Activated naive CD4-positive, alpha-beta T cell treated with anti-CD3 and anti-CD28 coated beads, Interleukin-2, amount 50 U/mL, for 72 hours (primary cell): ENCODE measurements around the gene ZNF391. TPM values are rescaled to one million over a fixed set of nuclear protein-coding genes. Genes with fewer than 3 reads are reported as not detected.
"Not testable (repeated sequence)": the region's sequence is repeated elsewhere in the genome, so short reads cannot be mapped to it uniquely, and the experiment has no call there.

Experiments
- ATAC-seq, 2 donors: fragments of 150-1000 bp; cut with Tn5 transposase; 2 replicates each; pipeline ENCODE4 v1.10.0; 2021; ENCODE audit warnings: mild to moderate bottlenecking in 2 of 2, moderate library complexity in 2 of 2
- DNase-seq, 2 donors: peaks; one replicate each; pipeline ENCODE4 v3.0.0; 2021 to 2022; ENCODE audit warnings: low spot score in 2 of 2
- H3K27ac Mint-ChIP-seq, 2 donors: one replicate each; pipeline ENCODE4 v1.8.0; 2022; ENCODE audit warnings: mild to moderate bottlenecking in 2 of 2, mixed read lengths in 2 of 2
- H3K36me3 Mint-ChIP-seq, 2 donors: one replicate each; pipeline ENCODE4 v1.8.0; 2022; ENCODE audit warnings: mixed read lengths in 2 of 2
- H3K9me3 Mint-ChIP-seq, 2 donors: one replicate each; pipeline ENCODE4 v1.8.0; 2022; ENCODE audit warnings: mixed read lengths in 2 of 2
- total RNA-seq, 2 donors: library from RNA; stranded (reverse); gene quantifications; one replicate each; pipeline ENCODE4 v1.2.3, GENCODE V29; 2022

Gene ZNF391
- total RNA-seq, 2 donors from 2014 or later, result 3.4 to 6.1 TPM

DNA sequence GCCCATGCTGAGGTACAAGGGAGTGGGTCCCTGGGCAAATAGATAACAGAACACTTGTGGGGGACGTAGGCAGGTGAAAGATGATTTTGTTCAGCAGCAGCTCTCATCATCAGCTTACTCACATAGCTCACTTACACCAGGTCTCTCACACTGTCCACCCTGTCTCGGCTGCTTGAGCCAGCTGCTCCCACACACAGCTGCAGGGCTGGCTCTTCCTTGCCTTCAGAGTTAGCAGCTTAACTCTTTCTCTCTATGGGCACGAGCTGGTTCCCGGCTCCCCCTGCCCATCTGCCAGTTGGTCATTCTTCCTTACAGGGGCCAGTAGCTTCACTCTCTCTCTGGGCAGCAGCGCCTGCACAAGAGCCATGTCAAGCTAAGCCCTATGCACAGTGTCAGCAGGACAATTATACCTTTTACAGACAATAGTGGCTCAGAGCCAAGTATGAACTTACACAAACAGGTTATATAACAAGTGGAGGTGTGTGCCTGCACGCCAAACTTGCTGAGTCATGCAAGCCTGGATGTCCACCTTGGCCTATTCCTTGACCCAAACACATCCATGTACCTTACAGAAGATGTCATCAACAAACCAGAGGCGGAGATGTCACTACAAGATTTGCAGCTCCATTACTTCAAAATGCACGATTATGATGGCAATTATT is 18.7 kb downstream of the ZNF391 start:
- Mint-ChIP-seq H3K9me3 (peaks cover 17 to 22% of the 10 kb centered on the region in 2 donors), H3K36me3 (peaks cover 18 to 23% of the 10 kb centered on the region in 2 donors), H3K27ac (no peak overlapping the region)
- no peak for DNase-seq
- no peak for ATAC-seq

DNA sequence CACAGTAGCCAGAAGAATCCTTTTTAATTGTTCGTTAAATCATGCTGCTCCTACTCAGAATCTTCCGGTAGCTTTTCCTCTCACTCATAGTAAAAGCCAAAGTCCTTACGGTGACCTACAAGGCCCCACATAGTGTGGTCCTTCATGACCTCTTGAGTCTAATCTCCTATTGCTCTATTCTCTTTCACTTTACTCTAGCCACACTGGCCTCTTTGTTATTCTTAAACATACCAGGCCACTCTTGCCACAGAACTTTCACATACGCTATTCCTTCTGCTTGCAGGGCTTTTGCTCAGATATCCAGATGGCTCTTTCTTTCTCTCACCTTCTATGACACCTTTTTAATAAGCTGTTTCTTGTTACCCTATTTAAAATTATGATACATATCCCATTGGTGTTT is 25.7 kb downstream of the ZNF391 start:
- Mint-ChIP-seq H3K9me3 (peaks cover 0 to 5% of the 10 kb centered on the region in 2 donors), H3K36me3 (no peaks in the 10 kb centered on the region), H3K27ac (no peak overlapping the region)
- no peak for ATAC-seq
- DNase-seq, result no peak

DNA sequence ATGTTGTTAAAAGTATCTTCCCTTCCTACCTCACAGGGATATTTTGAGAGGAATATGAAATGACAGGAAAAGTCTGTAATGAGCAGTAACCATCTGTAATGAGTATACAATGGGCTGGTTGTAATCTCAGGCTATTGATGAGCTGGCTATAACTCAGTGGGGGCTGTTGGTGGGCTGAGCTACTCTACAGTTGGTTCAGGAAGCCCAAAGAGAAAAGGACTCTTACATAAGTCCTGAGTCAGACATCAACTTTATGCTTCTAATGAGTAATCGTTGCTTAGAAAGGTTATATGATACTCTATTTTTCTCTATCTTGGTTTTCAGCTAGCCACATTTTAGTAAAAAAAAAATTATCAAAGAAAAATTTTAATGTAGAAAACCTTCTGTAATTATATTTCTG is 26.4 kb downstream of the ZNF391 start:
- Mint-ChIP-seq H3K27ac (no peak overlapping the region), H3K36me3 (no peaks in the 10 kb centered on the region), H3K9me3 (peaks cover 0 to 5% of the 10 kb centered on the region in 2 donors)
- no peak for DNase-seq
- no peak for ATAC-seq

DNA sequence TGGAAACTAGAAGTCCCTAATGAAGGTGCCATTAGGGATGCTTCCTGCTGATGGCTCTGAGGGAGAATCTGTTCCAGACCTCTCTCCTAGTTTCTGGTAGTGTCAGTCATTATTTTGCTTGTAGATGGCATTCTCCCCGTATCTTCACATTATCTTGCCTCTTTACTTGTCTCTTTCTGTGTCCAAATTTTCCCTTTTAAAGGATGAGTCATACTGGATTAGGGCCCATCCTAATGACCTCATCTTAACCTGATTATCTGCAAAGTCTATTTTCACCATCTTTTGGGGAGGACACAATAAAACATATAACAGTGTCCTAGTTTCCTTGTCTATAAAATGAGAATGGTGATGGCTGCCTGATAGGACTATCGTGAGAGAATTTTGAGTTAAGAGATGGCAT is 27.3 kb downstream of the ZNF391 start:
- Mint-ChIP-seq H3K27ac (no peak overlapping the region), H3K36me3 (no peaks in the 10 kb centered on the region), H3K9me3 (peaks cover 0 to 5% of the 10 kb centered on the region in 2 donors)
- no peak for DNase-seq
- ATAC-seq, result no peak

DNA sequence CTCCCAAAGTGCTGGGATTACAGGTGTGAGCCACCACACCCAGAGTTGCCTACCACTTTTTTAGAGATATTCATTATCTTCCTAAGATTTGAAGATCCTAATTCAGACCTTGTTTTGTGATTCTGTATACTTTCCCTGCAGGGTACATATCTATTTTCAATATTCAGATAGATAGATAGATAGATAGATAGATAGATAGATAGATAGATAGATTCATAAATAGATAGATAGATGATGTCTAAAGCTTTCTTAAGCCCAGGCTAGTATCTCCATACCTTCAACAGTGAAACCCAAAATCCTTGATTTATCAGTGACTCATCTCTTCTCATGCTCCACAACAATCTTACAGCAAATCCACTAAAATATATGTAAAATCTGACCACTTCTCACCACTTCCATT is 30.8 kb downstream of the ZNF391 start:
- Mint-ChIP-seq H3K27ac (no peak overlapping the region), H3K36me3 (peaks cover 0 to 5% of the 10 kb centered on the region in 2 donors), H3K9me3 (peaks cover 0 to 5% of the 10 kb centered on the region in 2 donors)
- ATAC-seq, result no peak
- no peak for DNase-seq

DNA sequence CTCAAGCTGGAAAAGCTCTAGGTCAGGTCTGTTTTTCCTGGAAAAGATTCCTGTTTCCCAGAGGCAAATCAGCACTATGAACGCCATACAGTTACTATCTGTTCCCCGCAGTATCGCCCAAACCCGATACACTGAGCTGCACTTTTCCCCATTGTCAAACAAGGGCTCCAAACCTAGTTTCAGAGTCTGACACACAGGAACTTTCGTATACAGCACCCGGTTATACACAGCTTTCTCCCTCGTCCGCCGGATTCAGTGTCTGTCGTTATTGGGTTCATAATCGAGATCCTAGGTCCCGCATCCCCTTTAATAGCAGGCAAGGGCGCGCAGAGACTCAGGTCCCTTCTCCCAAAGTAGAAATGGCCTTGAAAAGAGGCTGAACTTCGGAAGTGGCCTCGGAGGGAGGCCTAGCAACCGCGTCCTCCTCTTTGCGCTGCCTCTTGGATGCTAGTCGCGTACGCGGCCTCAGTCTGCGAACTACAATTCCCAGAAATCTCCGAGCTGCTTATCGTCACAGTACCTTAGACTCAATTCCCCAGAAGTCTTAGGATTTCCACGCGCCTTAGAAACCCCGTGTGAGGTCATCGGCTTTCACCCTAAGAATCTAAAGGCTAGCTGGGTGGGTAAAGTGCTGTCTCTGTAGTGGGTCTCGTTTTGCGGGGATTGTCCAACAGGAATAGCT is 34.2 kb downstream of the ZNF391 start:
- ATAC-seq, result no peak
- H3K27ac Mint-ChIP-seq, result no peak overlapping the region
- H3K36me3 Mint-ChIP-seq, result peaks cover 0 to 5% of the 10 kb centered on the region in 2 donors
- no peaks in the 10 kb centered on the region for H3K9me3 Mint-ChIP-seq
- no peak for DNase-seq

DNA sequence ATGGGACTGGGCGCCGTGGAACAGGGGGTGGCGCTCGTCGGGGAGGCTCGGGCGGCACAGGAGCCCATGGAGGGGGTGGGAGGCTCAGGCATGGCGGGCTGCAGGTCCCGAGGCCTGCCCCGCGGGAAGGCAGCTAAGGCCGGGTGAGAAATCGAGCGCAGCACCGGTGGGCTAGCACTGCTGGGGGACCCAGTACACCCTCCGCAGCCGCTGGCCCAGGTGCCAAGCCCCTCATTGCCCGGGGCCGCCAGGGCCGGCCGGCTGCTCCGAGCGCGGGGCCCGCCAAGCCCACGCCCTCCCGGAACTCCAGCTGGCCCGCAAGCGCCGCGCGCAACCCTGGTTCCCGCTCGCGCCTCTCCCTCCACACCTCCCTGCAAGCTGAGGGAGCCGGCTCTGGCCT is 36.3 kb downstream of the ZNF391 start:
- DNase-seq, ATAC-seq, H3K36me3 Mint-ChIP-seq, H3K27ac Mint-ChIP-seq, H3K9me3 Mint-ChIP-seq: not testable (repeated sequence)

DNA sequence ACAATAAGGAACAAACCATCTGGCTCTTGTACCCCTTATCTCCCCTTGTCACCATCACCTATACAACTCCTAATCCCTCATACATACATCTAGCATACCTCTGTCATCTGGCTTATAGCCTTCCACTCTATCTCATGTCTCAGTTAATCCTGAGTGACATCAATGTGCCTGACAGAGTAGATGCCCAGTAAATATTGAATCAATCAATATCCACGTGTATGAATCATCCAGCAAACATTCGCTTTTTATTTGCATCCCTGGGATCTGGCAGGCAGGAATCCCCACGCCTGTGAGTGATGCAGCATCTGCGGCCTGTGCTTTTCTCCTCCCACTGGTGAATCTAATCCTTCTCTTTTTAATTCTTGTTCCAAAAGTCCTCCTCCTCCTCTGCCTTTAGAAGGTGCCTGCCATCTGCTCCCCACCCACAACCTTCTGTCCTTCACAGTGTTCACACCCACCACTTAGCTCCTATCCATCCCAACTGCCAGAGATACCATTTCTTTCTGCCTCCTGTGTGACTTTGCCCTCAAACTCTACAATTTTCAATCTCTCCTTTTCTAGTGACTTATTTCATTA is 37.6 kb downstream of the ZNF391 start:
- DNase-seq, result no peak
- H3K9me3 Mint-ChIP-seq, result peaks cover 0 to 6% of the 10 kb centered on the region in 2 donors
- no peak overlapping the region for H3K27ac Mint-ChIP-seq

DNA sequence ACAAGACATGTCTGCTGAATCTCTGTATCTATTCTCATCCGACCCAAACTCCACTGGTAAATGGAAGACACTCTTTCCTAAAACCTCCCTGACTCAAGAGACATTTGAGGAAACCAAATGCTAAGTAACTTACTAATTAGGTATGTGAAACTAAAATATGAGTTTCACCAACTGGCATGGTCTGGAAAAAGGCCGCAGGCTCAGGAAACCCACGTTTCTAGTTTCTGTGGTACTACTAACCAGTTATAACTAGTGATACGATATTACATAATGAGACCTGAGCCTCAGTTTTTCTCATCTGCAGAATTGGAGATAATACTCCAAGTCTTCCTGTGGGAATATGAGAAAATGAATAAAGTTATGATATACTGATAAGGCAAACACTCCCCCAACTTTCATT is 39.9 kb downstream of the ZNF391 start:
- ATAC-seq, result no peak

More for the DNA sequence above, 37.6 kb downstream of the ZNF391 start:
- H3K36me3 Mint-ChIP-seq, result peaks cover 0 to 11% of the 10 kb centered on the region in 2 donors
- no peak for ATAC-seq

DNA sequence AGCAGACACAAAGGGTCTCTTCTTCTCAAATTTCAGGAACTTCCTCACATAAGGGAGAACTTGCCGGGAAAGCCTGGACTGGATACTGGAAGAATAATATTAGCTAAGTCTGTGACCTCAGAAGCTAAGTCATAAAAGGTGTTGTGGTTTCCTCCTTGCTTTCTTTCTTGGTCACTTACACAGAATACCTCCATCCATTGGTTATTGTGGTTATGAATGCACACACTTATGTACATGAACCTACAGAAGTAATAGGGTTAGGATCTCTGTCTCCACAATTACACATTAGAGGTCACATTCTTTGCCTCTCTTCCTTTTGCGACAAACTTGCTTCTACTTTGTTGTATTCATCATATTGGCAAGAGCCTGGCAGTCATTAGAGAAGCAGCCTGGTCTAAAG is 40.4 kb downstream of the ZNF391 start:
- DNase-seq (no peak), ATAC-seq (peak in 1 of 2 donors; percentile 60)
- Mint-ChIP-seq H3K27ac (no peak overlapping the region), H3K9me3 (peaks cover 2 to 13% of the 10 kb centered on the region in 2 donors), H3K36me3 (peaks cover 0 to 6% of the 10 kb centered on the region in 2 donors)

More for the DNA sequence above, 39.9 kb downstream of the ZNF391 start:
- Mint-ChIP-seq H3K36me3 (peaks cover 0 to 6% of the 10 kb centered on the region in 2 donors), H3K27ac (no peak overlapping the region), H3K9me3 (peaks cover 0 to 8% of the 10 kb centered on the region in 2 donors)
- no peak for DNase-seq

DNA sequence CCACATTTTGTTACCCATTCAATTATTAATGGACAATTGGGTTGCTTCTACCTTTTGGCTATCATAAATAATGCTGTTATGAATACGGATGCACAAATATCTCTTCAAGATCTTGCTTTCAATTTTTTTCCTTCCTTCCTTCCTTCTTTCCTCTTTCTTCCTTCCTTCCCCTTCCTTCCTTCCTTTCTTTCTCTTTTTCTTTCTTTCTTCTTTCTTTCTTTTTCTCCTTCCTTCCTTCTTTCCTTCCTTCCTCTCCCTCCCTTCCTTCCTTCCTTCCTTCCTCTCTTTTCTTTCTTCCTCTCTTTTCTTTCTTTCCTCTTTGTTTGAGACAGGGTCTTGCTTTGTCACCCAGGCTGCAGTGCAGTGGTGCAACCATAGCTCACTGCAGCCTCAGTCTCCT is 45.2 kb downstream of the ZNF391 start:
- Mint-ChIP-seq H3K36me3 (peaks cover 8 to 11% of the 10 kb centered on the region in 2 donors), H3K27ac (no peak overlapping the region), H3K9me3 (peaks cover 9 to 20% of the 10 kb centered on the region in 2 donors)
- no peak for ATAC-seq
- DNase-seq, result no peak

DNA sequence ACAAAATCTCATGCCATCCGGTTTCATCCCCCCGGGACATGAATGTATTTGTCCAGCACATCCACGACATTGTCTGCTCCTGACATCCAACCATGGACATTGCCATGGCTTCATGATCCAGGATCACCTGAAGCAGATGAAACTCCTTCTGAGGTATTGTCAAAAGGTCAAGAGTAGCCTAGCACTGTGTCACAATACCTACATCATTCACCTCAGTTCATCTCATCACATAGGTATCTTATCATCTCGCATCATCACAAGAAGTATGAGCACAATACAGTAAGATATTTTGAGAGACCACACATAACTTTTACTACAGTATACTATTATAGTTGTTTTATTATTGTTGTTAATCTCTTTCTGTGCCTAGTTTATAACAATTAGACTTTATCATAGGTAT is 50.8 kb downstream of the ZNF391 start:
- Mint-ChIP-seq H3K9me3 (peaks cover 11 to 12% of the 10 kb centered on the region in 2 donors), H3K27ac (no peak overlapping the region), H3K36me3 (peaks cover 5 to 15% of the 10 kb centered on the region in 2 donors)
- DNase-seq (no peak), ATAC-seq (no peak)

DNA sequence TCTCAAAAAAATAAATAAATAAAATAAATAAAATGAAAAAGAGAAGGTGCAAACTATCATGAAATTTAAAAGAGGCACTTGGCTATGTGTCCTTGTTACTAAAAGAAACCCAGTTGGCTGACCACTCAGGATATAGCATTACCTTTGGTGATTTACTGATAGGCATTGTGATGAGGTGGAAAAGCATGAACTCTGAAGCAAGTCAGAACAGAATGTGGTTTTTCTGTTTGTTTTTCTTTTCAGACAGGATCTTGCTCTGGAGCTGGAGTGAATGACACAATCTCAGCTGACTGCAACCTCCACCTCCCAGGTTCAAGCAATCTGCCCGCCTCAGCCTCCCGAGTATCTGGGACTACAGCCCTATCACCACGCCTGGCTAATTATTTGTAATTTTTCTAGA is 52.4 kb downstream of the ZNF391 start:
- no peak overlapping the region for H3K27ac Mint-ChIP-seq
- H3K9me3 Mint-ChIP-seq, result peaks cover 11 to 16% of the 10 kb centered on the region in 2 donors
- DNase-seq (no peak), ATAC-seq (no peak)
- H3K36me3 Mint-ChIP-seq, result peaks cover 12 to 16% of the 10 kb centered on the region in 2 donors

DNA sequence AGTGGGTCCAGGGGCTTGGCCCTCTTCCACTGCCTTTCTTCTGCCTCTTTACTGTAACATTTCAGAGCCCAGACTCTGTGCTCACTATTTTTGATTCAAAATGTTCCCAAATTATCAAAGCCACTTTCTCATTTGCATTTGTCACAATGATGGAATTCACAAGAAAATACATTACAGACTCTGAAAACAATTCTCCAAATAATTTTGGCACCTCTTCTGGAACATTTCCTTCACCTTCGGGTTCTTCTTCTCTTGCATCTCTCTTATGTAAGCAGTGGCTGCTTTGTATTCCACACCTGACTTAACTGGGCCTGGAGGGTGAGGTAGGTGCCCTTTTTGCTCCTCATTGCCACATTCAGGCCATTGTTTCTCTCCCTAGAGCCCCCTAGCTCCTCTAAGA is 54.4 kb downstream of the ZNF391 start:
- DNase-seq, result no peak
- no peak overlapping the region for H3K27ac Mint-ChIP-seq
- H3K9me3 Mint-ChIP-seq, result peaks cover 11 to 17% of the 10 kb centered on the region in 2 donors
- no peak for ATAC-seq
- peaks cover 17 to 21% of the 10 kb centered on the region in 2 donors for H3K36me3 Mint-ChIP-seq

DNA sequence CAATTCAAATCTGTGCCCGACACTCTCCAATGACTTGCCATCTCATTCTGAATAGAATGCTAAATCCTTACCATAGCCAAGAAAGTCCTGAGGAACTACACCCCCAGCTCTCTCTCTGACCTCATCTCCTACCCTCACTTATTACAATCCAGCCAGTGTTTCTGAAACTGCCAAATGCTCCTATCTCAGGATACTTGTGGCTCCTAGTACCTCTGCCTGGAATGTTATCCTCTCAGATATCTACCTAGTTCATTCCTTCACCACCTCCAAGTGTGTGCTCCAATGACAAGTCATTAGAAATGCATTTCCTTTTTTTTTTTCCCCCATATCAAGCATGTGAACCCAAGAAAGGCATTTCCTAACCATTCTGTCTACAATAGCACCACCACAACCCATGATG is 59.9 kb downstream of the ZNF391 start:
- Mint-ChIP-seq H3K27ac (no peak overlapping the region), H3K36me3 (peaks cover 63 to 70% of the 10 kb centered on the region in 2 donors), H3K9me3 (peaks cover 41 to 46% of the 10 kb centered on the region in 2 donors)
- DNase-seq (no peak), ATAC-seq (no peak)

DNA sequence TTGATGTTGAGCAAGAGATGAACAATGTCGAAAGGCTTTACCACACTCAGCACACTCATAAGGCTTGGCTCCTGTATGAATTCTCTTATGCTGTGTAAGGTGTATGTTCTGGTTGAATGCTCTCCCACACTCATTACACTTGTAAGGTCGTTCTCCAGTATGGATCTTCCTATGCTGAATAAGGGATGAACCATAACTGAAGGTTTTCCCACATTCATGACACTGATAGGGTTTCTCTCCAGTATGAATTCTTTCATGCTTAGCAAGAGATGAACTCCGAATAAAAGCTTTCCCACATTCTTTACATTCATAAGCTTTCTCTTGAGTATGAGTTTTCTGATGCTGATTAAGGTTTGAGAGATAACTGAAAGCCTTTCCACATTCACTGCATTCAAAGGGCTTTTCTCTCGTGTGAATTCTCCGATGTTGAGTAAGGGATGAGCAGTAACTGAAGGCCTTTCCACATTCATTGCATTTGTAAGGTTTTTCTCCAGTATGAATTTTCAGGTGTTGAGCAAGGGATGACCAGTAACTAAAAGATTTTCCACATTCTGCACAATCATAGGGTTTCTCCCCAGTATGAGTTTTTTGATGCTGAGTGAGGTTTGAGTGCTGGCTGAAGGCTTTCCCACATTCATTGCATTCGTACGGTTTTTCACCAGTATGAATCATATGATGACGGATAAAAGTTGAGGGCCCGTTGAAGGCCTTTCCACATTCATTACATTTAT is 63.3 kb downstream of the ZNF391 start:
- ATAC-seq (no peak), DNase-seq (no peak)
- Mint-ChIP-seq H3K27ac (no peak overlapping the region), H3K9me3 (peaks cover 63 to 64% of the 10 kb centered on the region in 2 donors), H3K36me3 (peaks cover 83 to 89% of the 10 kb centered on the region in 2 donors)

DNA sequence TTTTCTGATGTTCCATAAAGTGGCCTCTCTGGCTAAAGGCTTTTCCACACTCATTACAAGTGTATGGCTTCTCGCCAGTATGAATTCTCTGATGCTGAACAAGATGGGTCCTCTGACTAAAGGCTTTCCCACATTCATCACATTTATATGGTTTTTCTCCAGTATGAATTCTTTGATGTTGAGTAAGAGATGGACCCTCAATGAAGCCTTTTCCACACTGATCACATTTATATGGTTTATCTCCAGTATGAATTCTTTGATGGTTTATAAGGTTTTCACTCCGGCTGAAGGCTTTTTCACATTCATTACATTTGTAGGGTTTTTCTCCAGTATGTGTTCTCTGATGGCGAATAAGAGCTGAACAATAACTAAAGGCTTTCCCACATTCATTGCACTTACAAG is 63.9 kb downstream of the ZNF391 start:
- peaks cover 66 to 69% of the 10 kb centered on the region in 2 donors for H3K9me3 Mint-ChIP-seq
- H3K27ac Mint-ChIP-seq, result no peak overlapping the region
- DNase-seq (no peak), ATAC-seq (peak in 1 of 2 donors; percentile 34)
- H3K36me3 Mint-ChIP-seq, result peaks cover 90 to 96% of the 10 kb centered on the region in 2 donors
